HG02870 (cell line): Measurements from ENCODE around the gene ADCY3.

Source experiments
- ATAC-seq: cut with Tn5 transposase; IDR thresholded peaks from one replicate; pipeline ENCODE4 v1.9.1; 2021; ENCODE audit warnings: mild to moderate bottlenecking, moderate library complexity; ENCODE audit not compliant: unreplicated experiment

Gene ADCY3

GRCh38 chr2:24833821-24834732 is 86.0 kb downstream of the ADCY3 start:
- ATAC-seq = no peak

GRCh38 chr2:24832931-24833701 is 86.9 kb downstream of the ADCY3 start:
- ATAC-seq = no peak

GRCh38 chr2:24832521-24832920 is 87.5 kb downstream of the ADCY3 start:
- ATAC-seq = no peak

GRCh38 chr2:24832073-24832461 is 88.0 kb downstream of the ADCY3 start:
- ATAC-seq = no peak

GRCh38 chr2:24831221-24832072 is 88.6 kb downstream of the ADCY3 start:
- no peak for ATAC-seq

GRCh38 chr2:24830786-24831185 is 89.3 kb downstream of the ADCY3 start:
- no peak for ATAC-seq

- ATAC-seq = no peak
These were observed 89.7 kb downstream of the ADCY3 start for GRCh38 chr2:24830351-24830750.

- no peak for ATAC-seq
These were observed 91.6 kb downstream of the ADCY3 start for GRCh38 chr2:24828238-24828996.

GRCh38 chr2:24827321-24828237 is 92.5 kb downstream of the ADCY3 start:
- ATAC-seq = peak; percentile 77

GRCh38 chr2:24826773-24827145 is 93.3 kb downstream of the ADCY3 start:
- no peak for ATAC-seq

- no peak for ATAC-seq
These were observed 93.9 kb downstream of the ADCY3 start for GRCh38 chr2:24825883-24826772.

- no peak for ATAC-seq
These were observed 94.8 kb downstream of the ADCY3 start for GRCh38 chr2:24824966-24825882.

GRCh38 chr2:24824071-24824588 is 95.9 kb downstream of the ADCY3 start:
- no peak for ATAC-seq

GRCh38 chr2:24822049-24822706 is 97.9 kb downstream of the ADCY3 start:
- no peak for ATAC-seq

GRCh38 chr2:24821433-24821891 is 98.6 kb downstream of the ADCY3 start:
- no peak for ATAC-seq
